GM21423 (cell line): ENCODE measurements around the gene DNAJA4.
"Not testable (repeated sequence)": the region's sequence is repeated elsewhere in the genome, so short reads cannot be mapped to it uniquely, and the experiment has no call there.

Experiments
- ATAC-seq: cut with Tn5 transposase; IDR thresholded peaks from one replicate; pipeline ENCODE4 v1.9.1; 2021; ENCODE audit warnings: mild to moderate bottlenecking, moderate library complexity; ENCODE audit not compliant: unreplicated experiment

DNAJA4 gene

GRCh38 chr15:78243491-78243941 is 20.8 kb upstream of the DNAJA4 start:
- no peak for ATAC-seq

GRCh38 chr15:78244101-78244500 is 20.3 kb upstream of the DNAJA4 start:
- ATAC-seq = no peak

- no peak for ATAC-seq
These were observed 19.5 kb upstream of the DNAJA4 start for GRCh38 chr15:78244893-78245292.

GRCh38 chr15:78245392-78245791 is 19.0 kb upstream of the DNAJA4 start:
- not testable (repeated sequence) for ATAC-seq

GRCh38 chr15:78245976-78246620 is 18.3 kb upstream of the DNAJA4 start:
- not testable (repeated sequence) for ATAC-seq

GRCh38 chr15:78247911-78248310 is 16.5 kb upstream of the DNAJA4 start:
- ATAC-seq = no peak

GRCh38 chr15:78249131-78249530 is 15.2 kb upstream of the DNAJA4 start:
- no peak for ATAC-seq

GRCh38 chr15:78251136-78251535 is 13.2 kb upstream of the DNAJA4 start:
- ATAC-seq = no peak

- no peak for ATAC-seq
These were observed 8.8 kb upstream of the DNAJA4 start for GRCh38 chr15:78255421-78256043.

- no peak for ATAC-seq
These were observed 8.3 kb upstream of the DNAJA4 start for GRCh38 chr15:78256044-78256437.

- no peak for ATAC-seq
These were observed 6.7 kb upstream of the DNAJA4 start for GRCh38 chr15:78257681-78258080.

GRCh38 chr15:78259232-78259631 is 5.1 kb upstream of the DNAJA4 start:
- ATAC-seq = no peak

- ATAC-seq = no peak
These were observed 3.9 kb upstream of the DNAJA4 start for GRCh38 chr15:78260489-78260888.

GRCh38 chr15:78261062-78261461 is 3.3 kb upstream of the DNAJA4 start:
- ATAC-seq = no peak

GRCh38 chr15:78263351-78263781 is 996 bp upstream of the DNAJA4 start:
- ATAC-seq = no peak

GRCh38 chr15:78263907-78264303 is 457 bp upstream of the DNAJA4 start:
- no peak for ATAC-seq

- no peak for ATAC-seq
These were observed 737 bp downstream of the DNAJA4 start for GRCh38 chr15:78265137-78265460.

- no peak for ATAC-seq
These were observed 1.4 kb downstream of the DNAJA4 start for GRCh38 chr15:78265752-78266224.

GRCh38 chr15:78266229-78266628 is 1.9 kb downstream of the DNAJA4 start:
- no peak for ATAC-seq

GRCh38 chr15:78266806-78267205 is 2.4 kb downstream of the DNAJA4 start:
- ATAC-seq = no peak

- no peak for ATAC-seq
These were observed 8.0 kb downstream of the DNAJA4 start for GRCh38 chr15:78272316-78272715.

- ATAC-seq = no peak
These were observed 8.4 kb downstream of the DNAJA4 start for GRCh38 chr15:78272776-78273175.

GRCh38 chr15:78274994-78275393 is 10.6 kb downstream of the DNAJA4 start:
- no peak for ATAC-seq
